K562 (cell line): ENCODE measurements around the gene ASRGL1. TPM values are rescaled to one million over a fixed set of nuclear protein-coding genes. Genes with fewer than 3 reads are reported as not detected.

ENCODE experiments used
- AFF1 ChIP-seq, 2 experiments: fragments of 450-650 bp; IDR thresholded peaks; 2 replicates each; pipeline ENCODE4 v1.6.1; 2018; ENCODE audit warnings: mild to moderate bottlenecking in 2 of 2, low read depth in 1 of 2; ENCODE audit not compliant: partially characterized antibody in 2 of 2
- ARNT ChIP-seq, 2 experiments: fragments of 450-650 bp; IDR thresholded peaks; 2 replicates each; pipeline ENCODE4 v1.6.1; 2016; ENCODE audit warnings: mild to moderate bottlenecking in 1 of 2
- FOSL1 ChIP-seq: fragments of 200-800 bp; sonication (Bioruptor generic); conservative IDR thresholded peaks from 2 replicates; pipeline ENCODE4 v1.6.1; 2016; ENCODE audit warnings: missing genetic modification characterization, missing compliant biosample characterization
- KLF6 ChIP-seq: fragments of 250-450 bp; sonication (Bioruptor Pico); IDR thresholded peaks from 2 replicates; pipeline ENCODE4 v1.4.0; 2020; ENCODE audit warnings: mild to moderate bottlenecking, moderate library complexity, borderline replicate concordance
- MGA ChIP-seq: fragments of 450-650 bp; IDR thresholded peaks from 2 replicates; pipeline ENCODE4 v1.6.1; 2016; ENCODE audit warnings: mild to moderate bottlenecking, moderate library complexity
- SOX6 ChIP-seq: fragments of 450-650 bp; IDR thresholded peaks from 2 replicates; pipeline ENCODE4 v1.6.1; 2014; ENCODE audit warnings: mild to moderate bottlenecking
- THAP7 ChIP-seq: fragments of 250-450 bp; sonication (Bioruptor Pico); IDR thresholded peaks from 2 replicates; pipeline ENCODE4 v1.5.0; 2021
- ZNF589 ChIP-seq: fragments of 200-800 bp; sonication (Bioruptor generic); IDR thresholded peaks from 2 replicates; pipeline ENCODE4 v1.6.1; 2016; ENCODE audit warnings: low read depth, missing genetic modification characterization, missing compliant biosample characterization
- polyA plus RNA-seq, 8 experiments: library from polyadenylated mRNA; depleted of rRNA in 4 of 8; stranded (reverse) in 5 of 8; unstranded in 3 of 8; fragments of >200 nt; fragmentation: Nextera tagmentation in 2 of 8; fragmentation: Illumina TruSeq in 1 of 8; extraction: Ambion mirVana in 2 of 8; extraction: Trizol in 1 of 8; gene quantifications; 2 replicates each; pipeline versions ENCODE4 v1.2.1 to v1.2.3, GENCODE V29; 2011 to 2014; ENCODE audit warnings: inconsistent platforms in 1 of 8, missing spikeins in 1 of 8
- total RNA-seq, 7 experiments: library from RNA; depleted of rRNA in 6 of 7; stranded (reverse); fragments of >200 nt in 6 of 7; fragmentation: Illumina TruSeq in 2 of 7; extraction: Trizol in 2 of 7; gene quantifications; 2 replicates each; pipeline versions ENCODE4 v1.2.1 to v1.2.3, GENCODE V29; 2011 to 2021; ENCODE audit warnings: low replicate concordance in 1 of 7

The ASRGL1 gene
- total and polyA plus RNA-seq, 9 of the 15 experiments (the other 6 are each of a cell fraction or from before 2014, with no cell fraction given): 3.1 to 23.0 (median 11.2) TPM

DNA sequence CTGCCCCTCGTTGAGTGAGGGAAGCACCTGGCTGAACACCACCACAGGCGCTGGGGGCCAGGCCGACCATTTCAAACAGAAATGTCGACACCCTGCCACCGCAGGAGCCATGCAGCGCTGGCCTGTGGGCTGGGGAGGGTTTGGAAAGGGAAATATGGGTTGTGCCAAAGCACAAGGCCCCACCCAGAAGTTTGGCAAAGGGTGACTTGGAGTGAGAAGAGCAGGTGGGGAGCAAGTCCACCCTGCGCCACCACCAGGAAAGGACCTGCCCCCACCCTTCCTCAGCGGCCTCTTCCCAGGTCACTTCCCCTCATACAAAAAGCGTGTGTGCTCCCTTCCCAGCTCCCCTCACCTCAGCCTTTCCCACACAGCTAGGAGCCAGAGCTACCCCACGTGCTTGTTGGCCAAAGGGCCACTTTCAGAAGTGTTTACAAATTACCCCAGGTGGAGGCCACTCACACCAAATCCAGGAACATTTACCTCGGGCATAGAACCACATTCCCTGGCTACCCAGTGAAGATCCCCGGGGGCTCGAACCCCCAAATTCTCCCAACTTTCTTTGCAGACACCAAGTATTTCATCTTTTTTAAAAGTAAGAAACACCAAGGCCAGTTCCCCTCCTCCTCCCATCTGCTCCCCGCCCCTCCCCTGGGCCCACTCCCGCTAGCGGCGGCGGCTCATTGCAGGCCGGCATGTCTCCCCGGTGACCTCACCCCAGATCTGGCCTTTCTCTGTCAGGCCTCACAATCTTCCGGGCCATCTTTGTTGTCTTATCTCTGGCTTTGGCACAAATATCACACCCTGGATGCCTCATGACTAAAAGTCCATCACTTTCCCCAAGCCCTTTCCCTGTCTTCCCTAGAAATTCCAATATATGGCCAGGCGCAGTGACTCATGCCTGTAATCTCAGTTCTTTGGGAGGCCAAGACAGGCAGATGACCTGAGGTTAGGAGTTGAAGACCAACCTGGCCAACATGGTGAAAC lies 61.1 kb downstream of the ASRGL1 start (continued):
- TF ChIP-seq KLF6 (CRISPR knock-in tag): 0 out of 2 replicates have a peak, but pooled peaks have one; percentile 63
- peak; percentile 69 for TF ChIP-seq MGA
- TF ChIP-seq THAP7 (CRISPR knock-in tag): no peak
- TF ChIP-seq ZNF589: 0 out of 2 replicates have a peak, but pooled peaks have one; percentile 34
- TF ChIP-seq ARNT (IDR thresholded peaks at IDR 0.05): 0 out of 4 replicates have a peak, but pooled peaks of 1 of the 2 experiments have one; percentile 31
- peak; percentile 24 to 34 for TF ChIP-seq AFF1 (IDR thresholded peaks at IDR 0.05; ENCODE audit: low read depth in 1 of 2, partially characterized antibody in 2 of 2)
- TF ChIP-seq SOX6: peak; percentile 52; the same call in 1 of the 2 replicates
- TF ChIP-seq FOSL1: peak; percentile 94
